Activated T-cell treated with anti-CD3 and anti-CD28 coated beads, Interleukin-2, amount 50 U/mL, for 72 hours (primary cell): ENCODE data around the gene AKT2. TPM values are rescaled to one million over a fixed set of nuclear protein-coding genes. Genes with fewer than 3 reads are reported as not detected.

Experiments used
- ATAC-seq, 2 donors: fragments of 150-1000 bp; cut with Tn5 transposase; replicated peaks in 1 of 2; 2 replicates each; pipeline ENCODE4 v1.10.0; 2021; ENCODE audit warnings: moderate library complexity in 2 of 2, mild to moderate bottlenecking in 1 of 2
- DNase-seq, 2 donors: peaks; one replicate each; pipeline ENCODE4 v3.0.0; 2021 to 2022; ENCODE audit warnings: mixed read lengths in 1 of 2
- H3K27ac Mint-ChIP-seq: one replicate; pipeline ENCODE4 v1.8.0; 2022; ENCODE audit warnings: mild to moderate bottlenecking, moderate library complexity, mixed read lengths
- H3K27me3 Mint-ChIP-seq: one replicate; pipeline ENCODE4 v1.8.0; 2022; ENCODE audit warnings: low read depth, mixed read lengths
- H3K36me3 Mint-ChIP-seq, 2 donors: one replicate each; pipeline ENCODE4 v1.8.0; 2022; ENCODE audit warnings: mixed read lengths in 2 of 2, mild to moderate bottlenecking in 1 of 2; ENCODE audit not compliant: insufficient read depth in 2 of 2
- H3K4me1 Mint-ChIP-seq: one replicate; pipeline ENCODE4 v1.8.0; 2022; ENCODE audit warnings: low read depth, mixed read lengths
- H3K4me3 Mint-ChIP-seq, 2 donors: one replicate each; pipeline ENCODE4 v1.8.0; 2022; ENCODE audit warnings: mild to moderate bottlenecking in 2 of 2, mixed read lengths in 2 of 2, moderate library complexity in 2 of 2
- H3K9me3 Mint-ChIP-seq, 2 donors: one replicate each; pipeline ENCODE4 v1.8.0; 2022; ENCODE audit warnings: mixed read lengths in 2 of 2
- total RNA-seq, 2 donors: library from RNA; stranded (reverse); gene quantifications; one replicate each; pipeline ENCODE4 v1.2.3, GENCODE V29; 2022

AKT2 gene
- total RNA-seq, 2 donors from 2014 or later = 190 to 197 TPM

DNA sequence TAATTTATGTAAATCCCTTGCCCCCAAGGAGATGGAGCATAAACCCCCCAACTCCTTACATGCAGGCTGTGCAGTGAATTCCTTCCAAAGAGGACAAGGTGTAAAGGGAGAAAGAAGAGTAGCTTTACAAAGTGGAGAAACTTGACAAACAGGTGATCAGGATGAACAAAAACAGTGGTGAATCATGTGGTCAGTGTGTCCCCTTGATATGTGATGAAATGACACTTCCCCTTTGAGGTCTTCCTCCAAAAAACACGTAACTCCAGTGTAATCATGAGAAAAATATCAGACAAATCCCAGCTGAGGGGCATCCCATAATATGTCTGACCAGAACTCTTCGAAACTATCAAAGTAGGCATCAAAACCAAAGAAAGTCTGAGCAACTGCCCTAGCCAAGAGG is 29.5 kb upstream of the AKT2 start:
- Mint-ChIP-seq H3K4me3 (no peak overlapping the region), H3K36me3 (peaks cover 2 to 4% of the 10 kb centered on the region in 2 donors), H3K27me3 (no peaks in the 10 kb centered on the region), H3K4me1 (no peaks in the 10 kb centered on the region), H3K9me3 (no peaks in the 10 kb centered on the region), H3K27ac (no peak overlapping the region)
- DNase-seq = no peak
- no peak for ATAC-seq

DNA sequence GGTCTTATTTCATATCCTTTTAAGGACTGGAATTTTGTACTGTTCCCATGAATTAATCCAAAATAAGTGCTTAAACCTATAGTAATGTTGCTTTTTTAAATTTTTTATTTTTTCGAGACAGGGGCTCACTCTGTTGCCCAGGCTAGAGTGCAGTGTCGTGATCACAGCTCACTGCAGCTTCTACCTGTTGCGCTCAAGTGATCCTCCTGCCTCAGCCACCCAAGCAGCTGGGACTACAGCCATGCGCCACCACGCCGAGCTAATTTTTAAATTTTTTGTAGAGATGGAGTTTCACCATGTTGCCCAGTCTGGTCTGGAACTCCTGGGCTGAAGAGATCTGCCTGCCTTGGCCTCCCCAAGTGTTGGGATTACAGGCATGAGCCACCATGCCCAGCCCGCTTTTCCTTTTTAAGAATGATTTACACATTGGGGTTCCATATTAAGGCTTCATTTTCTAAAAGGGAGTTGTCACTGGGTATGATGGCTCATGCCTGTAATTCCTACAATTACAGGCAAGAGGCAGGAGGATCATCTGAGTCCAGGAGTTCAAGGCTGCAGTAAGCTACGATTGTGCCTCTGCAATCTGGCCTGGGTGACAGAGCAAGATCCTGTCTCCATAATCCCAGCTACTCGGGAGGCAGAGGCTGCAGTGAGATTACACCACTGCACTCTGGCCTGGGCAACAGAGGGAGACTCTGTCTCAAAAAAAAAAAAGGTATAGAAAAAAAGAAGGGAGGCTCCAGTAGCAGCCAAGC is 28.3 kb upstream of the AKT2 start:
- ATAC-seq (no peak), DNase-seq (no peak)
- Mint-ChIP-seq H3K4me1 (no peaks in the 10 kb centered on the region), H3K4me3 (no peak overlapping the region), H3K36me3 (peaks cover 0 to 4% of the 10 kb centered on the region in 2 donors), H3K27ac (no peak overlapping the region), H3K9me3 (no peaks in the 10 kb centered on the region), H3K27me3 (no peaks in the 10 kb centered on the region)

DNA sequence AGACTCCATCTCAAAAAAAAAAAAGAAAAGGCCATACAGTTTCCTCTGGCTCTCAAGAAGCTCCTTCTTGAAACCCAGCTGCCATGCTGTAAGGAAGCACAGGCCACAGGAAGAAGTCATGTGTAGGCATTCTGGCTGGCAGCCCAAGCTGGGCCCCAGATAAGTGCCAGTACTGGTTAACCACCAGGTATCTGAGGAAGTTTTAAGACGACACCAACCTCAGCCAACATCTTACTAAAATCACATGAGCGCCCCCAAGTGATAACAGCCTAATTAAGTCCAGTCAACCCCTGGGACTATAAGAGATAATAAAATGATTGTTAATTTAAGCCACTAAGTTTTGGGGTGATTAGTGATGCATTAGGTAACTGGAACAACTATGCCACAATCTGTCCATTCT is 27.4 kb upstream of the AKT2 start:
- H3K36me3 Mint-ChIP-seq = peaks cover 0 to 2% of the 10 kb centered on the region in 2 donors
- no peaks in the 10 kb centered on the region for H3K27me3 Mint-ChIP-seq
- H3K4me3 Mint-ChIP-seq = no peak overlapping the region
- no peaks in the 10 kb centered on the region for H3K9me3 Mint-ChIP-seq
- no peak overlapping the region for H3K27ac Mint-ChIP-seq
- DNase-seq = no peak
- H3K4me1 Mint-ChIP-seq = no peaks in the 10 kb centered on the region
- ATAC-seq = no peak

GRCh38 chr19:40309666-40310065 is 24.5 kb upstream of the AKT2 start:
- Mint-ChIP-seq H3K27me3 (no peaks in the 10 kb centered on the region), H3K9me3 (no peaks in the 10 kb centered on the region), H3K4me1 (no peaks in the 10 kb centered on the region), H3K36me3 (no peaks in the 10 kb centered on the region), H3K27ac (no peak overlapping the region), H3K4me3 (no peak overlapping the region)
- no peak for DNase-seq
- no peak for ATAC-seq

DNA sequence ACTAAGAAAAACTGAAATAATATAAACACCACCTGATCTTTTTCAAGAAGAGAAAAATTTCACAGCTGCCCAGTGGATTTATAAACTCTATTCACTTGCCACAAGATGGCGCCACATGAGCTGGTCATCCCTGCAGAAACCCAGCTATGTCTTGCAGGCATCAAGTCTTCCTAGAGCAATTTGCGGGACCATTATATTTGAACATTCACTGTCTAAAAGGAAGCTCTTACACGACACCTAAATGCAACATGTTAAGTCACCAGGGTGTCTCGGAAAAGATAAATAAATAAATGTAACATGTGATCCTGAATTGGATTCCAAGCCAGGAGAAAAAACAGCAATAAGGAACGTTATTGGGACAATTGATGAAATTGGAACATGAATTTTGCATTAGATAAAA is 20.3 kb upstream of the AKT2 start:
- Mint-ChIP-seq H3K27ac (no peak overlapping the region), H3K36me3 (no peaks in the 10 kb centered on the region), H3K4me1 (no peaks in the 10 kb centered on the region), H3K27me3 (no peaks in the 10 kb centered on the region), H3K4me3 (no peak overlapping the region), H3K9me3 (no peaks in the 10 kb centered on the region)
- DNase-seq (peak; percentile 73 to 78), ATAC-seq (peak; percentile 60 to 67)

- H3K4me3 Mint-ChIP-seq = no peak overlapping the region
- no peaks in the 10 kb centered on the region for H3K36me3 Mint-ChIP-seq
- H3K9me3 Mint-ChIP-seq = no peaks in the 10 kb centered on the region
- DNase-seq = no peak
- no peaks in the 10 kb centered on the region for H3K27me3 Mint-ChIP-seq
- H3K4me1 Mint-ChIP-seq = no peaks in the 10 kb centered on the region
- no peak for ATAC-seq
- H3K27ac Mint-ChIP-seq = no peak overlapping the region
Measured at GRCh38 chr19:40304306-40304705, 19.2 kb upstream of the AKT2 start.

DNA sequence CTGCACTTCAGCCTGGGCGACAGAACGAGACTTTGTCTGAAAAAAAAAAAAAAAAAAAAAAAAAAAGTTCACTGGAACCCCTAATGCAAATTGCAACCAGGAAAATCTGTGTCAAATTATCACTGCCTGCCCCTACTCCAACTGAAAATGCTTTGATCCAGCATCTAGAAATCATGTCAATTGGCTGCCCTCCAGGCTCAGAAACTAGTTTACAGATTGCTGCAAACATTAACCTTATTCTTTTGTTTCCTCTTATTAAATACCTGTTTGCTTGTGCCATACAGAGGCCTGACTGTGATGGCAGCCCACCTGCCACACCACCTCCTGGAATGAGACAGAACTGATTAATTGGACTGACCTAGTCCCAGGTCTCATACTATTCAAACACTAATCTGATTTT is 18.6 kb upstream of the AKT2 start:
- H3K27ac Mint-ChIP-seq = no peak overlapping the region

DNA sequence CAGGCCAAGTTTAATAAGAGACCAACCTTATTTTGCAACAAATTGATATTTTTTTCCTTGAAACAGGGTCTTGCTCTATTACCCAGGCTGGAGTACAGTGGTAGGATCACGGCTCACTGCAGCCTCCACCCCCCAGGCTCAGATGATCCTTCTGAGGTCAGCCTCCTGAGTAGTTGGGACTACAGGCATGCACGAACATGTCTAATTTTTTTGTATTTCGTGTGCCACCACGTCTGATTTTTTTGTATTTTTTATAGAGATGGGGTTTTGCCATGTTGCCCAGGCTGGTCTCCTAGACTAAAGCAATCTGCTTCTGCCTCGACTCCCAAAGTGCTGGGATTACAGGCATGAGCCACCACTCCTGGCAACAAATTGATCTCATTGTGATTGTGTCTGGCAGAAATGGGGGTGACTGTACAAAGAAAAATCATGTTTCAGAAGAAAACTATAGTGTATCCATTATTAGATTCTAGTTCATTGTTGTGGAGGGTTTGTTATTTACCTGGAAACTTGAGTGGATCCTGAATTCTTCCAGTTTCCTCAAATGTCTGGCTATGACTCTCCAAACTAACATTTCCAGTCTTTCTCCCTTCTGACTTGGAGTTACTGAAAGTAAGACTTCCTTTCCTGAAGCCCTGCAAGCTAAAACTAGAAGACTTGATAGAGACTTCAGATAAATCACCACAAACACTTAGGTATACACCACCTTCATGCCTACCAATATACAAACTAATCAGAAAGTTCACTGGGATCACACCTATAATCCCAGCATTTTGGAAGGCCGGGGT is 17.3 kb upstream of the AKT2 start:
- Mint-ChIP-seq H3K36me3 (no peaks in the 10 kb centered on the region), H3K4me3 (no peak overlapping the region), H3K9me3 (no peaks in the 10 kb centered on the region), H3K27ac (no peak overlapping the region), H3K4me1 (no peaks in the 10 kb centered on the region), H3K27me3 (no peaks in the 10 kb centered on the region)
- DNase-seq = no peak
- no peak for ATAC-seq

More for the DNA sequence above, 18.6 kb upstream of the AKT2 start:
- H3K27me3 Mint-ChIP-seq = no peaks in the 10 kb centered on the region
- H3K36me3 Mint-ChIP-seq = no peaks in the 10 kb centered on the region
- ATAC-seq = no peak
- no peak for DNase-seq
- H3K4me3 Mint-ChIP-seq = no peak overlapping the region
- no peaks in the 10 kb centered on the region for H3K9me3 Mint-ChIP-seq
- no peaks in the 10 kb centered on the region for H3K4me1 Mint-ChIP-seq

- Mint-ChIP-seq H3K27me3 (no peaks in the 10 kb centered on the region), H3K27ac (no peak overlapping the region), H3K9me3 (no peaks in the 10 kb centered on the region), H3K4me1 (no peaks in the 10 kb centered on the region), H3K4me3 (no peak overlapping the region), H3K36me3 (no peaks in the 10 kb centered on the region)
- ATAC-seq (no peak), DNase-seq (no peak)
Measured at GRCh38 chr19:40300668-40301067, 15.5 kb upstream of the AKT2 start.

- Mint-ChIP-seq H3K4me3 (no peak overlapping the region), H3K27me3 (no peaks in the 10 kb centered on the region), H3K9me3 (no peaks in the 10 kb centered on the region), H3K4me1 (no peaks in the 10 kb centered on the region), H3K36me3 (no peaks in the 10 kb centered on the region), H3K27ac (no peak overlapping the region)
- DNase-seq (no peak), ATAC-seq (no peak)
Measured at GRCh38 chr19:40298026-40298425, 12.9 kb upstream of the AKT2 start.

- H3K9me3 Mint-ChIP-seq = no peaks in the 10 kb centered on the region
- H3K27me3 Mint-ChIP-seq = no peaks in the 10 kb centered on the region
- ATAC-seq = no peak
- DNase-seq = no peak
- no peaks in the 10 kb centered on the region for H3K36me3 Mint-ChIP-seq
- no peak overlapping the region for H3K4me3 Mint-ChIP-seq
- no peaks in the 10 kb centered on the region for H3K4me1 Mint-ChIP-seq
- no peak overlapping the region for H3K27ac Mint-ChIP-seq
Measured at GRCh38 chr19:40294560-40294959, 9.4 kb upstream of the AKT2 start.

GRCh38 chr19:40286971-40287421 is 1.9 kb upstream of the AKT2 start:
- H3K36me3 Mint-ChIP-seq = peaks cover 3% of the 10 kb centered on the region in 2 donors
- H3K4me1 Mint-ChIP-seq = peaks cover 35% of the 10 kb centered on the region
- peak overlapping the region; percentile 24 to 98 for H3K4me3 Mint-ChIP-seq
- ATAC-seq (no peak), DNase-seq (no peak)
- no peaks in the 10 kb centered on the region for H3K27me3 Mint-ChIP-seq
- H3K27ac Mint-ChIP-seq = peak overlapping the region; percentile 8
- no peaks in the 10 kb centered on the region for H3K9me3 Mint-ChIP-seq

DNA sequence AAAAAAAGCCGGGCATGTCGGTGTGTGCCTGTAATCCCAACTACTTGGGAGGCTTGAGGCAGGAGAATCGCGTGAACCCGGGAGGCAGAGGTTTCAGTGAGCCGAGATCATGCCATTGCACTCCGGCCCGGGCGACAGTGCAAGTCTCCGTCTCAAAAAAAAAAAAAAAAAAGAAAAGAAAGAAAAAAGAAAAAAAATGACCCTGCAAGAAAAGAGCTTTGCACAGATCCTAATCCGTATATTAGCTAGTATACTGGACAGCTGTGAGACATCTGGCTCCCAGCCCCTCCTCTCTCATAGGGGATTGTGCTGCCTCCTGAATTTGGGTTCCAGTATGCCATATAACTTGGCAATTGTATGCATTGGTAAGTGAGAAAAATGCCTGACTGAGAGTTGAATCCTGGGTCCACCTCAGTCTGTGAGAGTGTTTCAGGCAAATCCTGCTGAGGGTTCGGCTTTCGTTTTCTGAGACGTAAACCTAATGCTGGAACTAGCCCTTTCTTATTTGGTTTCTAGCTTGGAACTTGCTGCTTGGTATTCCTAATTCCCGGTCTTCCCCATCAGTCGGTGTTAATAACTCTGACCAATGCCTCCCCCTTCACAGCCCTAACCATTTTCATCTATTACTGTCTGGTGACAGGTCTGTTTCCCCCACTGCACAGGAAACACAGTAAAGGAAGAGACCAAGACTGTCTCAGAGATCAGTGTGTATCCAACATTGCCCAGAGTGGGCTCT is 1.3 kb upstream of the AKT2 start:
- Mint-ChIP-seq H3K9me3 (no peaks in the 10 kb centered on the region), H3K4me1 (peaks cover 35% of the 10 kb centered on the region), H3K36me3 (peaks cover 3% of the 10 kb centered on the region in 2 donors), H3K27ac (peak overlapping the region; percentile 94), H3K27me3 (no peaks in the 10 kb centered on the region), H3K4me3 (peak overlapping the region; percentile 85 to 98)
- no peak for ATAC-seq
- DNase-seq = no peak
